Testis (tissue), 3 donors: Measurements from ENCODE around the gene CTPS1. TPM values are rescaled to one million over a fixed set of nuclear protein-coding genes. Genes with fewer than 3 reads are reported as not detected.

ENCODE experiments used
- DNase-seq: peaks from one replicate; pipeline ENCODE4 v3.0.0-alpha.2; 2019
- H3K27ac ChIP-seq, 2 donors: fragments of 200-600 bp; sonication (generic); one replicate each; pipeline ENCODE4 v1.5.1; 2019
- H3K27me3 ChIP-seq: fragments of 200-600 bp; sonication (generic); one replicate; pipeline ENCODE4 v1.5.1; 2019
- H3K36me3 ChIP-seq: fragments of 200-600 bp; sonication (generic); one replicate; pipeline ENCODE4 v1.5.1; 2017; ENCODE audit warnings: low read depth; ENCODE audit errors: missing control alignments
- H3K4me1 ChIP-seq: fragments of 200-600 bp; sonication (generic); one replicate; pipeline ENCODE4 v1.5.1; 2019
- H3K4me3 ChIP-seq, 2 donors: fragments of 200-600 bp; sonication (generic); one replicate each; pipeline ENCODE4 v1.5.1; 2017 to 2019
- H3K9me3 ChIP-seq: fragments of 200-600 bp; sonication (generic); one replicate; pipeline ENCODE4 v1.5.1; 2017
- POLR2A ChIP-seq: fragments of 450-650 bp; IDR thresholded peaks from one replicate; pipeline ENCODE4 v1.6.1; 2017; ENCODE audit warnings: antibody characterized with exemption, mild to moderate bottlenecking, moderate library complexity
- WGBS, 2 donors: methylation state at CpG; one replicate each; pipeline ENCODE4 v1.1.5; 2018; 5-methylcytosine and 5-hydroxymethylcytosine counted together
- intact Hi-C: fragments of 100-400 bp; cut with DNase I; formaldehyde crosslinking; loops from one replicate; pipeline ENCODE4 v1.15.1; 2023; ENCODE audit warnings: low total_unique reads
- polyA plus RNA-seq: library from polyadenylated mRNA; stranded (reverse); fragments of 350-450 nt; fragmentation: Illumina TruSeq; extraction: RNeasy Lipid Tissue Mini Kit (QIAGEN cat#74804); gene quantifications from one replicate; pipeline ENCODE4 v1.2.3, GENCODE V29; 2014; ENCODE audit warnings: low read depth, low replicate concordance; ENCODE audit not compliant: insufficient read depth
- total RNA-seq, 2 donors: library from RNA; depleted of rRNA; stranded (reverse); fragments of >200 nt; gene quantifications; one replicate each; pipeline ENCODE4 v1.2.3, GENCODE V29; 2016
- TF ChIP-seq, protein P1 (sequence below), 3 experiments: fragments of 450-650 bp in 2 of 3; fragments of 200-600 bp in 1 of 3; sonication (generic) in 1 of 3; IDR thresholded peaks; one replicate each; pipeline ENCODE4 v1.5.1; 2016 to 2019; ENCODE audit warnings: antibody characterized with exemption in 3 of 3, mild to moderate bottlenecking in 2 of 3, moderate library complexity in 1 of 3

Gene CTPS1
- total and polyA plus RNA-seq, 3 donors from 2014 or later: 41.2 to 66.1 (median 55.9) TPM

DNA sequence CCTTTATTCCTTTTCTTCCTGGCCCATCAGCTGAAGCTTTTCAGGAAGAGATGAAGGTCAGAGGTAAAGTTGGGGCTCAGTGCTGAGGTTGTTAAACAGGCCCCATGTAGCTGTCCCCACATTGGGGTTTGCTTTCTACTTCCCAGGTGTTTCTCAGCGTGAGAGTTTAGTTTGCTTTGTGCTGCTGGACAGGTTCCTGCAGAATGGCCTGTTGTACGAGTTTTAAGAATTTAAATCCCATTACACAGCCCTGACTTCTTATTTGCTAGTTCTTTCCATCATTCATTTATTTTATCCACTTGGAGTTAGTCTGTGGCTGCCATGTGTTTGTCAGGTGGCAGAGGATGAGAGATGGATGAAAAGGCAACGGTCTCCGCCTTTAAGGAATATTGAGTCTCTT lies 19.2 kb downstream of the CTPS1 start:
- 98 to 100% methylated on average over 4 of the region's 4 CpGs for WGBS, 2 donors
- TF ChIP-seq, protein P1, sequence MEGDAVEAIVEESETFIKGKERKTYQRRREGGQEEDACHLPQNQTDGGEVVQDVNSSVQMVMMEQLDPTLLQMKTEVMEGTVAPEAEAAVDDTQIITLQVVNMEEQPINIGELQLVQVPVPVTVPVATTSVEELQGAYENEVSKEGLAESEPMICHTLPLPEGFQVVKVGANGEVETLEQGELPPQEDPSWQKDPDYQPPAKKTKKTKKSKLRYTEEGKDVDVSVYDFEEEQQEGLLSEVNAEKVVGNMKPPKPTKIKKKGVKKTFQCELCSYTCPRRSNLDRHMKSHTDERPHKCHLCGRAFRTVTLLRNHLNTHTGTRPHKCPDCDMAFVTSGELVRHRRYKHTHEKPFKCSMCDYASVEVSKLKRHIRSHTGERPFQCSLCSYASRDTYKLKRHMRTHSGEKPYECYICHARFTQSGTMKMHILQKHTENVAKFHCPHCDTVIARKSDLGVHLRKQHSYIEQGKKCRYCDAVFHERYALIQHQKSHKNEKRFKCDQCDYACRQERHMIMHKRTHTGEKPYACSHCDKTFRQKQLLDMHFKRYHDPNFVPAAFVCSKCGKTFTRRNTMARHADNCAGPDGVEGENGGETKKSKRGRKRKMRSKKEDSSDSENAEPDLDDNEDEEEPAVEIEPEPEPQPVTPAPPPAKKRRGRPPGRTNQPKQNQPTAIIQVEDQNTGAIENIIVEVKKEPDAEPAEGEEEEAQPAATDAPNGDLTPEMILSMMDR (IDR thresholded peaks at IDR 0.05): no peak
- TF ChIP-seq POLR2A: no peak

DNA sequence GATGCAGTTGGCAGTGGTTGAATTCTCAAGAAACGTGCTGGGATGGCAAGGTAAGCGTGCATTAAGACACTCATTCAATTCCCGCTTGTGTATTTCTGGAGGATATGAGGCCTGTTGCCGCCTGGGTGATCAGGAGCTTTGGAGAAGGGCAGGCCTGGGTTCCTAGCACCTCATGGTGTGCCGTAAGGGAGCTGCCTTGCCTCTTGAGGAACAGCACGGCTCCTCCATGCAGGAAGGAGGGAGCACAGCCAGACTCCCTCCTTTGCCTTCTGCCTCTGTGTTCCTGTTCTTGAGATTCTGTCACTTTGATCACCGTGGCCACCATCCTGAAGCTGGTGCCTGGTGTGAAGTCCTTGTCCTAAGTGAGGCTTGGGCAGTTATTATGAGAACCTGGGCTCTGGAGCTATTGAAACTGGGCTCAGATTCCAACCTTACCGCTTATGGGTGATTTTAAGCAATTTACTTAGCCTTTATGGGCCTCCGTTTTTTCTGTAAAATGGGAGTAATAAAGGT lies 23.7 kb downstream of the CTPS1 start:
- no peaks in the 10 kb centered on the region for H3K27me3 ChIP-seq
- intact Hi-C loops: no loop called here
- H3K36me3 ChIP-seq: no peaks in the 10 kb centered on the region
- H3K27ac ChIP-seq: peak overlapping the region in 1 of 2 donors; percentile 78
- H3K4me3 ChIP-seq: no peak overlapping the region
- peaks cover 5% of the 10 kb centered on the region for H3K4me1 ChIP-seq
- WGBS, 2 donors: 77 to 81% methylated on average over 9 of the region's 9 CpGs
- no peak for DNase-seq
- H3K9me3 ChIP-seq: no peaks in the 10 kb centered on the region
- TF ChIP-seq POLR2A: no peak
- TF ChIP-seq, protein P1 (IDR thresholded peaks at IDR 0.05): no peak

More for the DNA sequence above, 19.2 kb downstream of the CTPS1 start:
- no peak overlapping the region for H3K27ac ChIP-seq
- intact Hi-C loops: no loop called here
- H3K4me3 ChIP-seq: no peak overlapping the region
- no peaks in the 10 kb centered on the region for H3K27me3 ChIP-seq
- H3K9me3 ChIP-seq: no peaks in the 10 kb centered on the region
- H3K36me3 ChIP-seq: no peaks in the 10 kb centered on the region
- peaks cover 5% of the 10 kb centered on the region for H3K4me1 ChIP-seq
- DNase-seq: no peak

DNA sequence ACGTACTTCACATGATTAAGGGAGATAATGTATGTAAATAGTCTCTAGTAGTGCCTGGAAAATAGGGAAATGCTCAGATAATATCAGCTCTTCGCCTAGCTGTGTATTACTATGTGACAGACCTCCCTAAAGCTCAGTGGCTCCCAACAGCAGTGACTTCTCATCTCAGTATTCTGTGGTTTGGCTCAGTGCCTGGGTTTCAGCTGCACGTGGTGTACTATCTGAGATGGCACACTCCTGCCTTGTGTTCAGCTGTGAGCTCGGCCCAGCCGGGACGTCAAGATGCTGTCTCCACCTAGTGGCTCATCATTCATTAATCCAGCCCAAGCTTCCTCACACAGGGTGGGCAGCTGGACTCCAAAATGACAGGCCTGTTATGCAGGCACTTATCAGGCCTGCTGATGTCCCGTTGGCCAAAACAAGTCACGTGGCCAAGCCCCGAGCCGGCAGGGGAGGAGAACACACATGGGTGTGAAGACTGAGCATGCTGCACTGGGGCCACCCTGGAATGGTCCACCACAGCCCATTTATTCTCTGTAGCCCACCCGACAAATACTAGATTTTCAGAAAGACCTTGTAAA lies 24.2 kb downstream of the CTPS1 start:
- Histone ChIP-seq H3K36me3 (no peaks in the 10 kb centered on the region), H3K27ac (peak overlapping the region in 1 of 2 donors; percentile 78), H3K27me3 (no peaks in the 10 kb centered on the region), H3K4me3 (no peak overlapping the region), H3K9me3 (no peaks in the 10 kb centered on the region), H3K4me1 (peaks cover 5% of the 10 kb centered on the region)
- intact Hi-C loops: no loop called here
- TF ChIP-seq POLR2A: no peak
- TF ChIP-seq, protein P1 (IDR thresholded peaks at IDR 0.05): peak; percentile 52 to 88 (median 77)
- 33 to 53% methylated on average over 11 of the region's 11 CpGs for WGBS, 2 donors
- DNase-seq: peak; percentile 99

DNA sequence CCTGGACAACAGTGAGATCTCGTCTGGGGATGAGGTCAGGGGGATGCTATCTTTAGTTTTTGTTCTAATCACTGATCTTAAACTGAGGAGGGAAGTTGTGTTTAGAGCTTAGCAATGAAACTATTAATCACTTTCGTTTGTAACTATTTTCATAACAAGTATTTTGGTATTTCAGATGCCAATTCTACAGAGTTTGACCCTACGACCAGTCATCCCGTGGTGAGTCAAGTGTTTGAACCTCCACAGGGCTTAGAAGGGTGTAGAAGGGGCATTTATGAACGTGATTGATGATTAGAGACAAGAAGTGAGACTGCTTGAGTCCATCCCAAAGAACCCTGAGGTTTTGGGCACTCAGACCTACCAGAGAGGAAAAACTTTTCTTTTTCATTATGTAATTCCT lies 26.4 kb downstream of the CTPS1 start:
- H3K27ac ChIP-seq: no peak overlapping the region
- H3K27me3 ChIP-seq: no peaks in the 10 kb centered on the region
- TF ChIP-seq, protein P1 (IDR thresholded peaks at IDR 0.05): no peak
- no peak for TF ChIP-seq POLR2A
- H3K36me3 ChIP-seq: no peaks in the 10 kb centered on the region
- no peak for DNase-seq
- intact Hi-C loops: no loop called here
- H3K9me3 ChIP-seq: no peaks in the 10 kb centered on the region
- no peak overlapping the region for H3K4me3 ChIP-seq
- peaks cover 5% of the 10 kb centered on the region for H3K4me1 ChIP-seq
- WGBS, 2 donors: 90 to 91% methylated on average over 5 of the region's 5 CpGs
